ENCODE measurements around the gene HAX1. TPM values are rescaled to one million over a fixed set of nuclear protein-coding genes. Genes with fewer than 3 reads are reported as not detected.
"Not testable (repeated sequence)": the region's sequence is repeated elsewhere in the genome, so short reads cannot be mapped to it uniquely, and the experiment has no call there.

HAX1 gene
- polyA plus RNA-seq, 1 experiment, result 268 TPM

DNA sequence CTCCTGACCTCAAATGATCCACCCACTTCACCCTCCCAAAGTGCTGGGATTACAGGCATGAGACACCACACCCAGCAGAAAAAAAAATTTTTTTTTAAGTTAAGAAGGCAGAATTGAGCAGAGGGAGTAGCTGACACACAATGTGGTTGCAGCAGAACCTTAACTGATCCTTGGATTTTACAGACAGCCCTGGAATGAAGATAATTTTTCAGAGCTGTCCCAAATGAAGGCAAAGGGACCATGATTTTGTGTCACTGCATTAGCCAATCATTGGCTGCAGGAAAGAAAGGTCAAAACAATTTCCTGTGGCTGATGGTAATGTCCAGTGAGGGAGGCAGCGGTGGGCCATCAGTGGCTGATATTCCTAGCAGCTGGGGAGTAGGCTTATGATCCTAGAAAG, 29.2 kb downstream of the HAX1 start:
- TF ChIP-seq CTCF (IDR thresholded peaks at IDR 0.05; ENCODE audit: insufficient read depth, low read depth, low read length), result no peak
- no peaks in the 10 kb centered on the region for H3K27me3 ChIP-seq (ENCODE audit: control insufficient read depth, insufficient read depth, low read length)

GRCh38 chr1:154304664-154305337, 32.4 kb downstream of the HAX1 start:
- TF ChIP-seq CTCF (IDR thresholded peaks at IDR 0.05; ENCODE audit: insufficient read depth, low read depth, low read length), result no peak
- no peak for DNase-seq (ENCODE audit: low read depth)
- Histone ChIP-seq H3K4me3 (ENCODE audit: low read depth, low read length) (no peak overlapping the region), H3K36me3 (ENCODE audit: control insufficient read depth, insufficient read depth, low read length) (no peaks in the 10 kb centered on the region), H3K27me3 (ENCODE audit: control insufficient read depth, insufficient read depth, low read length) (no peaks in the 10 kb centered on the region)
- ChIA-PET POLR2A (no interaction called here), CTCF (interaction anchor here (1.0 to 1.4 kb wide), 3 partner anchors 14 to 30 kb away, joined by 3 to 4 read pairs (median 3); no protein-coding TSS in a partner anchor)

More for the DNA sequence above, 29.2 kb downstream of the HAX1 start:
- POLR2A ChIA-PET, result no interaction called here
- no peaks in the 10 kb centered on the region for H3K36me3 ChIP-seq (ENCODE audit: control insufficient read depth, insufficient read depth, low read length)
- no peak for DNase-seq (ENCODE audit: low read depth)
- H3K4me3 ChIP-seq (ENCODE audit: low read depth, low read length), result no peak overlapping the region
- CTCF ChIA-PET, result interaction anchor here (1.5 kb wide), 1 partner anchor 17 kb away, joined by 3 read pairs; no protein-coding TSS in a partner anchor

GRCh38 chr1:154306151-154306550, 33.7 kb downstream of the HAX1 start:
- no peak for TF ChIP-seq CTCF (IDR thresholded peaks at IDR 0.05; ENCODE audit: insufficient read depth, low read depth, low read length)
- H3K4me3 ChIP-seq (ENCODE audit: low read depth, low read length), result no peak overlapping the region
- CTCF ChIA-PET, result interaction anchor here (1.0 to 1.5 kb wide), 4 partner anchors 10 to 29 kb away, joined by 3 to 8 read pairs (median 4); no protein-coding TSS in a partner anchor
- no peaks in the 10 kb centered on the region for H3K36me3 ChIP-seq (ENCODE audit: control insufficient read depth, insufficient read depth, low read length)
- POLR2A ChIA-PET, result no interaction called here
- no peaks in the 10 kb centered on the region for H3K27me3 ChIP-seq (ENCODE audit: control insufficient read depth, insufficient read depth, low read length)
- no peak for DNase-seq (ENCODE audit: low read depth)

GRCh38 chr1:154307670-154308270, 35.3 kb downstream of the HAX1 start:
- POLR2A ChIA-PET; H3K4me3 ChIP-seq (ENCODE audit: low read depth, low read length); H3K36me3 ChIP-seq (ENCODE audit: control insufficient read depth, insufficient read depth, low read length); DNase-seq (ENCODE audit: low read depth); H3K27me3 ChIP-seq (ENCODE audit: control insufficient read depth, insufficient read depth, low read length): not testable (repeated sequence)
- CTCF ChIA-PET, result interaction anchor here (1.3 kb wide), 1 partner anchor 16 kb away, joined by 6 read pairs; no protein-coding TSS in a partner anchor

- CTCF ChIA-PET, result interaction anchor here (1.3 kb wide), 1 partner anchor 15 kb away, joined by 6 read pairs; no protein-coding TSS in a partner anchor
- POLR2A ChIA-PET; H3K27me3 ChIP-seq (ENCODE audit: control insufficient read depth, insufficient read depth, low read length); H3K4me3 ChIP-seq (ENCODE audit: low read depth, low read length); H3K36me3 ChIP-seq (ENCODE audit: control insufficient read depth, insufficient read depth, low read length); DNase-seq (ENCODE audit: low read depth): not testable (repeated sequence)
These were observed 36.7 kb downstream of the HAX1 start for GRCh38 chr1:154309136-154309535.

DNA sequence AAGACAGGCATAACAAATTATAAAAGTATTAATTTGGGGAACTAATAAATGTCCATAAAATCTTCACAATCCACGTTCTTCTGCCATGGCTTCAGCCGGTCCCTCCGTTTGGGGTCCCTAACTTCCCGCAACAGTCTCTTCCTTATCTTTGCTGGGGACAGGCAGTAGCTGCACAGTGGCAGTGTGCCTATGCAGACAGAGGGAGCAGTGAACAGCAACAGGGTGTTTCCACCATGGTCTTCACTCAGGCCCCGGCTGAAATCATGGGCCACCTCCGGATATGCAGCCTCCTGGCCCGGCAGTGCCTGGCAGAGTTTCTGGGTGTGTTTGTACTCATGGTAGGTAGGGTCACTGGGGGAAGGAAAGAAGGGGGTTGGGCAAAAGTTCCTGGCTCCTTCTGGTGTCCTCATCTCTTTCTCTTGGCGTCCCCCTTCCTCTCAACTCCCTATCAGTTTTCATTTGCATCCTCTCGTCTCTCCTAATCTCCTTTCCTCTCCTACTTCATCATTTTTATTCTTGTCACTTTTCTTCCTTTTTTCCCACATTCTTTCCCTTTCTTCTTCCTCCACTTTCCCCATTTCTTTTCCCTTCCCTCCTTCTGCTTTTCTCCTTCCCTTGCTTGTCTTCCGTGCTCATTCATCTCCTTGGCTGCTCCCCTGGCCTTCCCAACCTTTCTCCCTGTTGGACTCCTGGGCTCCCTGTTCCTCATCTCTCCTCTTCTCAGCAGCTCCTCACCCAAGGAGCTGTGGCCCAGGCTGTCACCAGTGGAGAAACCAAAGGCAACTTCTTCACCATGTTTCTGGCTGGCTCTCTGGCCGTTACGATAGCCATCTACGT, 40.0 kb downstream of the HAX1 start:
- DNase-seq (ENCODE audit: low read depth); H3K36me3 ChIP-seq (ENCODE audit: control insufficient read depth, insufficient read depth, low read length); POLR2A ChIA-PET; H3K27me3 ChIP-seq (ENCODE audit: control insufficient read depth, insufficient read depth, low read length); H3K4me3 ChIP-seq (ENCODE audit: low read depth, low read length): not testable (repeated sequence)
- CTCF ChIA-PET, result interaction anchor here (1.0 kb wide), 1 partner anchor 11 kb away, joined by 3 read pairs; no protein-coding TSS in a partner anchor
